Adrenal gland (tissue), 12 donors: Measurements from ENCODE around the gene ADAMTS4. TPM values are rescaled to one million over a fixed set of nuclear protein-coding genes. Genes with fewer than 3 reads are reported as not detected.

Source experiments
- DNase-seq, 7 donors: peaks; one replicate each; pipeline ENCODE4 v3.0.0-alpha.2; 2019 to 2020
- H3K27ac ChIP-seq, 5 donors: fragments of 200-600 bp; sonication (generic) in 4 of 5; 1 replicate in 3 of 5; 2 replicates in 2 of 5; pipeline versions ENCODE4 v1.5.1 to v1.8.0; 2016 to 2020; ENCODE audit warnings: mild to moderate bottlenecking in 1 of 5
- H3K27me3 ChIP-seq: fragments of 200-600 bp; 2 replicates; pipeline ENCODE4 v1.8.0; 2021
- H3K36me3 ChIP-seq, 2 donors: fragments of 200-600 bp; replicated peaks in 1 of 2; 1 replicate in 1 of 2; 2 replicates in 1 of 2; pipeline versions ENCODE4 v1.5.1 to v1.8.0; 2018 to 2022
- H3K4me1 ChIP-seq, 2 donors: fragments of 200-600 bp; replicated peaks in 1 of 2; 1 replicate in 1 of 2; 2 replicates in 1 of 2; pipeline versions ENCODE4 v1.5.1 to v1.8.0; 2018 to 2021
- H3K4me3 ChIP-seq, 4 donors: fragments of 200-600 bp; sonication (generic) in 3 of 4; one replicate each; pipeline ENCODE4 v1.5.1; 2016 to 2018
- H3K9me3 ChIP-seq, 3 donors: fragments of 200-600 bp; sonication (generic) in 1 of 3; replicated peaks in 1 of 3; 1 replicate in 2 of 3; 2 replicates in 1 of 3; pipeline versions ENCODE4 v1.5.1 to v1.8.0; 2016 to 2021
- CTCF ChIP-seq, 6 experiments: fragments of 450-650 bp in 4 of 6; fragments of 200-600 bp in 2 of 6; sonication (generic) in 1 of 6; IDR thresholded peaks; 1 replicate in 5 of 6; 2 replicates in 1 of 6; pipeline versions ENCODE4 v1.5.1 to v1.8.0; 2016 to 2021; ENCODE audit warnings: antibody characterized with exemption in 6 of 6, mild to moderate bottlenecking in 2 of 6, moderate library complexity in 1 of 6
- POLR2A ChIP-seq, 2 donors: fragments of 450-650 bp; IDR thresholded peaks; one replicate each; pipeline ENCODE4 v1.6.1; 2017; ENCODE audit warnings: antibody characterized with exemption in 2 of 2, mild to moderate bottlenecking in 2 of 2, moderate library complexity in 1 of 2
- WGBS, 4 donors: extraction: QIAGEN DNeasy Blood & Tissue Kit in 2 of 4; methylation state at CpG; one replicate each; pipeline versions ENCODE4 v1.1.5 to v1.1.7; 2013 to 2017; 5-methylcytosine and 5-hydroxymethylcytosine counted together
- intact Hi-C, 2 donors: fragments of 100-400 bp; cut with DNase I; formaldehyde crosslinking; loops; one replicate each; pipeline versions ENCODE4 v1.14.1 to v1.15.0; 2022 to 2023
- polyA plus RNA-seq, 3 donors: library from polyadenylated mRNA; stranded (reverse); fragments of 200-250 nt in 2 of 3; fragments of 350-450 nt in 1 of 3; fragmentation: Illumina TruSeq in 1 of 3; extraction: RNeasy Lipid Tissue Mini Kit (QIAGEN cat#74804) in 1 of 3; gene quantifications; one replicate each; pipeline ENCODE4 v1.2.3, GENCODE V29; 2013 to 2014
- total RNA-seq, 9 donors: library from RNA; depleted of rRNA in 4 of 9; stranded (reverse); fragments of >200 nt in 4 of 9; fragments of 120-200 nt in 1 of 9; fragmentation: NEBNext Ultra II Directional in 1 of 9; extraction: Animal tissue kit (Norgen Biotek cat#: 25700) in 1 of 9; gene quantifications; one replicate each; pipeline versions ENCODE4 v1.1.0 to v1.2.4, GENCODE V29; 2013 to 2023
- donor health status: healthy with polysubstance abuse.
- donor health status: Bipolar disorder and iron deficiency.
- donor health status: DM: yes; HTN: yes; CAD: no.
- donor health status: DM: no; HTN: no; CAD: no.
- donor health status: DM: no; HTN: no; CAD: no.
- donor health status: DM: yes; HTN: yes; CAD: no.

Gene ADAMTS4
- total and polyA plus RNA-seq, 12 donors = 0.67 to 29.2 (median 10.2) TPM

- intact Hi-C loops = no loop called here
- peak in 6 of 7 donors; percentile 68 to 86 (median 72) for DNase-seq
- TF ChIP-seq CTCF (IDR thresholded peaks at IDR 0.05) = no peak
- no peak for TF ChIP-seq POLR2A (IDR thresholded peaks at IDR 0.05)
- Histone ChIP-seq H3K4me3 (peak overlapping the region in 2 of 4 donors; percentile 68 to 78), H3K4me1 (peaks cover 42 to 80% of the 10 kb centered on the region in 2 donors), H3K9me3 (no peaks in the 10 kb centered on the region), H3K27me3 (no peaks in the 10 kb centered on the region), H3K36me3 (peaks cover 0 to 23% of the 10 kb centered on the region in 2 donors), H3K27ac (peak overlapping the region; percentile 86 to 99 (median 93))
- 36 to 50% (median 44%) methylated on average over 12 to 13 of the region's 13 CpGs for WGBS, 4 donors
Measured at GRCh38 chr1:161200992-161201835, 2.4 kb upstream of the ADAMTS4 start.

GRCh38 chr1:161200421-161200991, 1.7 kb upstream of the ADAMTS4 start:
- Histone ChIP-seq H3K27me3 (no peaks in the 10 kb centered on the region), H3K4me3 (no peak overlapping the region), H3K27ac (peak overlapping the region; percentile 86 to 99 (median 93)), H3K4me1 (peaks cover 35 to 75% of the 10 kb centered on the region in 2 donors), H3K9me3 (no peaks in the 10 kb centered on the region), H3K36me3 (peaks cover 0 to 20% of the 10 kb centered on the region in 2 donors)
- intact Hi-C loops = no loop called here
- WGBS, 4 donors = 58 to 70% (median 60%) methylated on average over 5 of the region's 5 CpGs
- DNase-seq = peak in 1 of 7 donors; percentile 19
- TF ChIP-seq POLR2A (IDR thresholded peaks at IDR 0.05) (no peak), CTCF (IDR thresholded peaks at IDR 0.05) (no peak)

DNA sequence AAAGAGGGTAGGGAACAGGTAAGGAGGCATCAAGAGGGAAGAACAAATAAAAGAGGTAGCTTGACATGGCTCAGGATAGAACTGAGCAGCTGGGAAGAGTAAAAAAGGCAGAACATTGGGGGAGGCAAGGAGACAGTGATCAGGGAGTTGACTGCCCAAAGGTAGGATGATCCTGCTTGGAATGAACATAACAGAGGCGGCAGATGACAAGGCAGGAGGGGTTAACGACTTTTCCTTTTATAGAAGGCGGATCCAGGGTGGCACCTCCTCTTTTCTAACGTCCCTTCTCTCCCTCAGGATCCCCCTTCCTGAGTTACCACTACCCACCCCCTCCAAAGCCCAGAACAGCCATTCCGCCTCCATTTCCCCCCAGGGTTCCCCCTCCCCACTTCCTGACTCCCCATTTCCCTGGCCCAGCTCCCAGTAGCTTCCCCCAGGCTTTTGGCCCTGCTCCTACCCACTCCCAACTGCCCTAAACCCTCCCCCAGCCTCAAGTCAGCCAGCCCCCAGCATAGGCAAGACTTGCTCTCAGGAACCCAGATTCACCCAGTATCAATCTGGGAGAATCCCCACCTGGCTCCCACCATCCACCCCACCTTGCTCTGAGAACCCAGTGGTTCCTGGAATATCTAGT, 769 bp upstream of the ADAMTS4 start:
- H3K4me3 ChIP-seq = no peak overlapping the region
- no peaks in the 10 kb centered on the region for H3K9me3 ChIP-seq
- peak overlapping the region in 4 of 5 donors; percentile 86 to 99 (median 95) for H3K27ac ChIP-seq
- peaks cover 35 to 71% of the 10 kb centered on the region in 2 donors for H3K4me1 ChIP-seq
- intact Hi-C loops = loop anchor here (10.0 kb wide), 2 partner anchors 175 to 185 kb away; no protein-coding TSS in a partner anchor
- H3K36me3 ChIP-seq = peaks cover 0 to 13% of the 10 kb centered on the region in 2 donors
- TF ChIP-seq POLR2A (IDR thresholded peaks at IDR 0.05) = no peak
- no peak for TF ChIP-seq CTCF (IDR thresholded peaks at IDR 0.05)
- H3K27me3 ChIP-seq = no peaks in the 10 kb centered on the region
- DNase-seq = peak in 1 of 7 donors; percentile 19
- WGBS, 4 donors = 48 to 73% (median 60%) methylated on average over 5 of the region's 5 CpGs
